Hematopoietic multipotent progenitor cell treated with erythropoietin and hydrocortisone succinate and interleukin-3 and kit ligand, for 15 days (in vitro differentiated cells): ENCODE measurements around the gene HDAC3.
A peak's percentile ranks its signal among the peaks of the same experiment; 100 is the strongest.
"Not testable (repeated sequence)": the region's sequence is repeated elsewhere in the genome, so short reads cannot be mapped to it uniquely, and the experiment has no call there.

Source experiments
- DNase-seq: peaks from one replicate; pipeline ENCODE4 v3.0.0-alpha.2; 2015; ENCODE audit warnings: low spot score

The HDAC3 gene

DNA sequence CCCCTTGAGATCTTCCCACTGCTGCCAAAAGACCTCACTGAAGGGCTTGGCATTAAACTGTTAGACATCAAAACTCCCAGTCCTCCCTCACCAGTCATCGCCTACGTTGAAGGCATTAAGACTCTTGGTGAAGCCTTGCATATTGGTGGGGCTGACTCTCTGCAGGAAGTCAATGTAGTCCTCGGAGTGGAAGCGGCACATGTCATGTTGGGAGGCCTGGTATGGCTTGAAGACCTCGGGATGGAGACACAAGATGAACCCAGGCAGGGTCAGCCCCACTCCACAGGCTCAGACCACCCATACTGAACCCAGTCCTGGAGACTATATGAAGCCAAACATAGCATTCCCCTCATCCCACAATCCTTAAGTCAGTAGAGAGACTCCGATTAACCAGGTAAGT lies 1.9 kb downstream of the HDAC3 start:
- DNase-seq: no peak

DNA sequence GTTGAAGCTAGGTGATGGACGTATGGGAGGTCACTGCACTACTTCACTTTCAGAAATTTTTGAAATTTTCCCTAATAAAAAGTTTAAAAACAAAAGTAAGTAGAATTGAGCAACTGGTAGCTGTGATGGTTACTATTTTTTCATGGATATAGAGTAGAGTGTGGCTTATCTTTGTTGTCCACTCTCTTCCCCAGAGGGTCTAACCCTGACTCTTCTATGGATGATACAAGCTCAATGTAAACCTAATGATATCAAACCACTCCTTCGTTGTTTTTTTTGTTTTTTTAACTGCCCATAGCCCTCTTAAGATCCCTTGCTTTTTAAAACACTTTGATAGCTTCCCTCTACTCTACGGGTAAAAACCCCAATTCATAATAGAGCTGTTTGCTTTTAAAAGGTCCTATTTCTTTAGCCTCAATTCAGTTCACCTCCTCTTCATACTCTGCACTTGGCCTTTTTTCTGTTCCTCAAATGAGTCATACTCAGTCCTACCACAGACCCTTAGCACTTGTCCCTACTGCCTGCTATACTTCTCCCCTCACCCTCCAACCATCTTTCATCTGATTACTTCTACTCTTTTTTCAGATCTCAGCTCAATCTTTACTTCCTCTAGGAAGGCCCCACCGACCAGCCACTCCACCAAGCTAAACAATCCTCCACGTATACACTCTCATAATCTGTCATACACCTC lies 2.6 kb downstream of the HDAC3 start:
- peak; percentile 43 for DNase-seq

DNA sequence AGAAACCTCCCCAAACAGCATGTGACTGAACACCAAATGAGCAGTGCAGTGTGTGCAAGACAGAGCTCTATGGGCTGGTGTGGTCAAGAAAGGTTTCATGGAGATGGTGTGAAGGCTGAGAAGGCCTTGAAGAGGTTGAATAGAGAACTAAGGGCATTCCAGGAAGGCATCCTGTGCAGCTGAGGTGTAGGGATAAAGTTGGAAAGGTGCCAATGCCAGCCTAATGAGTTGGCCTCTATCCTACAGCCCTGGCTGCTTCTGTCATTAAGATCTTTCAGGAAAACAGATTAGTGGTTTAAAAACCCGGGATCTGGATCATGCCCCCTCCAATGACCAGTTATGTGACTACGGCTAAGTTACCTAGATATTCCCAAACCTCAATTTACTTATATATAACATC lies 4.0 kb downstream of the HDAC3 start:
- DNase-seq: no peak

DNA sequence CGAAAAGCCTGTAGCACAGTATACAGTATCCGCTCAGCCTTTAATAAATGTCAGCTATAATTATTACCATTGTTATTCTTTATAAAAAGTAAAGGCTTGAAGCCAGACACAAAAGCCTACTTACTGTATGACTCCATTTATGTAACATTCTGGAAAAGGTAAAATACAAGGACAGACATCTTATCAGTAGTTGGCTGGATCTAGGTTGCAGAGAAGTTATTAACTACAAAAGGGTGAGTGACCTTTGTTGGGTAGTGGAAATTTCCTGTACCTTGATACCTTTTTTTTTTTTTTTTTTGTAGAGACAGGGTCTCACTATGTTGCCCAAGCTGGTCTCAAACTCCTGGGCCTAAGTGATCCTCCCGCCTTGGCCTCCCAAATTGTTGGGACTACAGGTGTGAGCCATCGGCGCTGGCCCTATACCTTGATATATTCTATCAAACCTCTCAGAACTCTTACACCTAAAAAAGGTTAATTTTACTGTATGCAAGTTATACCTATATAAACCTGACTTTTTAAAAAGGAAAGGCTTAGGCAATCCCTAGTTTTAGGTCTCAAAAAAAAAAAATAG lies 6.0 kb downstream of the HDAC3 start:
- no peak for DNase-seq

DNA sequence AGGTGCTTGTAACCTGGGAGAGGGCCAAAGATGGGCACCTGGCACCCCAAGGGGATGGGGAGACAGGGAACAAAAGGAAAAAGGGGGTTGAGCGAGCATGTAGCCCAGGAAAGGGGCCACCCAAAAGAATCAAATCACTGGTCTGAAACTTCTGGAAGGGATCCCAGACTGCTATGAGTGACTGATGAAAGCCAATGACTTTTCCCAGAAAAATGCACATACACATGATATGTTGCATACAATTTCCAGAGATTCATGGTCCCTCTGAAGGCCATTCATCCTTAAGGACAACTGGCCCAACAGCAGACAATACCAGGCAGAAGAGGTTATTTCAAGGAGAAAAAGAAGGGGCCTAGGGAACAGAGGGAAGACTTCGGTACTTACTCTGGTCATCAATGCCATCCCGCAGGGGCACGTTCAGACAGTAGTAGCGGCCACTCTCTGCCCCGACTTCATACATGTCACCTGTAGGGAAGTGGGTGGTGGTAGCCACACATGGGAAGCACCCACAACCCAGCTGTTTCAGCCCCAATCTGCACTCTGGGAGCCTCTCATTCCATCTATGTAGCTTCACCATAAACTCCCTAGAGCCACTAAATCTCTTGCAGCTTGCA lies 8.4 kb downstream of the HDAC3 start:
- DNase-seq: no peak

DNA sequence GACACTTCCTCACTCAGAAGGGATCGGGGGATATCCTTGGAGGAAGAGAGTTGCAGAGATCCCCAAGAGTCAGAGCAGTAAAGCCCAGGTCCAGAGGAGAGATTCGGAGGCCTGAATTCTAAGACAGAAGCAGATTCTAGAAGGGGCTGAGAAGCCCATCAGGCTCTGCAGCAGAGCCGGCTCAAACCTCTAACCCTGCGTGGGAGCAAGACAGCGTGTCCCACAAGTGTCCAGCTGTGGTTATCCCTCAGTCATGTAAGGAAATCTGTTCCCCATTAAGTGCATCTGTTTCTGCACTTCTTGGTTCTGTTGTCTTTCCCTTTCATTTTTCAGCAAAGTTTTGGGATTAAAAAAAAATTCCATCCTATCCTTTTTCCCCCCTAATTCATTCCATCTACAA lies 13.0 kb downstream of the HDAC3 start:
- DNase-seq: no peak

DNA sequence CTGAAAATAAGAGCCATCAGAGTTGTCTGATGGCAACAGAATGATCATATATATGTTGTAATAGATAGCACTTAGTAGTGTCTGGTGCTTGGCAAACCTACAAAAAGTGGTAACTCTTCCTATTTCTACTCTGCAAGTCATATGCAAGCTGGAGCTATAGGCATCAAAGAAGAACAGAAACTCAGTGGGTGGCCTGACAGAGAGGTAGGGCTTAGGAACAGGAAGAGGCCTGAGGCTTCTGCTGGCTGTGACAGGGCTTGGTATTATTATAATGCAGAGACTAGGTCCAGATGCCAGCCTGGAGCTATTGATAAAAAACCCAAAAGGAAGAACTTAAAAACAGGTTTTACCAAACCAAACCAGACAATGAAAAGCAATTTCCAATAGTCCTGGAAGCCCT lies 13.5 kb downstream of the HDAC3 start:
- DNase-seq: no peak

DNA sequence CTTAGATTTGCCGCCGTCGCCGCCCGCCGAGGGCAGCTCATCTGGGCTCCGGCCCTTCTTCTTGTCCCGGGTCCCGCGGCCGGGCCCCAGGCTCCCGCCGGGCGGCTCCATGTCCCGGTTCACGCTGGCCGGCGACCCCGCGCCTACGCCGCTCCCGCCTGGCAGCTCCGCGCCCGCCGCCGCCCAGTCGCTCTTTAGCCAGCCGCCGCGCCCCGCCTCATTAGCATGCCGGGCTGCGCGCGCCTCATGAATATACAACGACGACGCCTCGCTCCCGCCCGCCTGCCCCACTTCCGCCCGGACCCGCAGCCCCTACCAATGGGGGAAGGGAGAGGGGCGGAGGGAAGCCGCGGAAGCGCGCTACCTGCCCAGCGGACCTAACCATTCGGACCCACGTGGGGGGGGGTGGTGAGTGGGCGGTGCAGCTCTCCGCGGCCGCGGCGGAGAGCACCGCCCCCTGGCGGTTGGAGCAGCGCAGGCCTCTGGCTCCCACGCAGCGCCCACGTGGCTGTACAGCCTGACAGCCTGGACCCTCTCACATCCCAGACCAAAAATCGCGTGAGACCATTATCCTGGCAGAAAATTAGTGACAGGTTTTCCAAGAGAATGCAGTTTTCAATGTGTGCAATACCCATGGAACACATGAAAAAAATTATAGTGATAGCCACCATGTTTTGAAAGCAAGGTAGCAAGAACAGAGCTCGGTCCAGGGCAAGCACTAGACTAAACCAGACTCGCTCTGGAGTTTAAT lies 17.7 kb downstream of the HDAC3 start, which contains the start of gene DIAPH1:
Gene DIAPH1 (minus strand): TSS at position 197 of the 751 bp plus-strand sequence. CDS start 86 bp downstream, at position 111.
- DNase-seq: peak; percentile 96

DNA sequence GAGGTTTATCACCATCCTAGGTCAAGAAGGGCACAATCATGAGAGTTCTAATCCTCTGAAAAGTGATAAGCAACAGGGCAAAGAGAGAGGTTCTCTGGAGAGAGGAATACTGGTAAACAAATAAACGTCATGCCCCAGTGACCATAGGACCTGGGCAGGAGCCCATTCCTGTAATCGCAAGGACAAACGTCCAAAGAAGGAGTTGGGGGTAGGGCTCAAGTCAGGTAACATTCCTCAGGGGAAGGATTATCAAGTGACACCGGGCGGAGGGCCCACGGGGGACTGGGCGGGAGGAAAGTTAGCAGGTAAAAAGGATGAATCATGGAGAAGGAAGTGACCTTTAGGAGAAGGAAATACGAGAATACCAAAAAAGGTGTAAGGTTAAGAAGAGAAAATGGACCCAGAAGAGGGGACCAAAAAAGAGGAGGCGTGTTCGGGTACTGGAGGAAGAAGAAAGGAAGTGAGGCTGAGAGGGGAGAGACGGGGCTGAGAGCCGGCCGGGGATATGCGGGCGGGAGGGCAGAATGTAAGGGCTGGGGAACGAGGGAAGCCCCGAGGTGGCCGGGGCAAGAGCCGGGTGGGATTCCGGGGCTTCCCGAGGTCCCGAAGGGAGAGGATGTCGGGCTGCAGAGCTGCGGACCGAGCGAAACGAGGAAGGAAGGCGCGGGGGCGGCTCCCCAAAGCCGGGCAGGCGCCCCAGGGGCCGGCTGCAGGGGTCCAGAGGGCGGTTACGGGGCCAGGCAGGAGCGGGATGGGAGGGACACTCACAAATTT lies 18.4 kb downstream of the HDAC3 start:
- peak; percentile 35 for DNase-seq

DNA sequence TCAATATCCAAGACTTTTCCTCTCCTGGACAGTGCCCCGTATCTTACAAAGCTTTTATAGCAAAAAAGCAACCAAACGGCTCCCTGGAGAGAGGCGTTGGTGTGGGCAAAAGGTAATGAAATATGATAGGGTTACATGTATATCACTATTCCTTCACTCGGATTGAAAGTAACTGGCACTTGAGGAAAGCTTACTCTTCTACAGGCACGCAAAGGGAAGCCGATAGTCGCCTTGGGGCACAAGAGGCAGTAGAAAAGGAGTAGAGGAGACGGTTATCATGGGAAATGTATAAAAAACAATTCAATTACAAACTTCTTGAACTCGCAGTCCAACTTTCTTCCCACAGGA lies 19.0 kb downstream of the HDAC3 start:
- DNase-seq: no peak

DNA sequence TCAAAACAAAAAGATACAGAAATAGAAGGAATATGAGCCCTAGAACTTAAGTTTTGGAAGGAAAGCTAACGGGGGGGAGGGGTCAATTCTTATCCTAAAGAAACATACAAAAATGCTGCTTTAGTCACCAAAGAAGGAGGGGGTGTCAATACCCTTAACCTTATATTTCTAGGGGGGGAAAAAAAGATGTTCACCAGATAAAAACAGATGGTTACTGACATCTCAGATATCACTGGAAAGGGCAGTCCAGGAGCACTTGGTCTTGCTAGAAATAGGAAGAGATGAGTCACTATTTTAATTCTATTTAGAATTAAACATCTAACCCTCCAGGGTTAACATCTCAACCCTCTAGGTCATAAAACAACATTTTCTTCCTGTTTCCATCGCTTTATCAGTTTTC lies 19.5 kb downstream of the HDAC3 start:
- DNase-seq: peak; percentile 40

DNA sequence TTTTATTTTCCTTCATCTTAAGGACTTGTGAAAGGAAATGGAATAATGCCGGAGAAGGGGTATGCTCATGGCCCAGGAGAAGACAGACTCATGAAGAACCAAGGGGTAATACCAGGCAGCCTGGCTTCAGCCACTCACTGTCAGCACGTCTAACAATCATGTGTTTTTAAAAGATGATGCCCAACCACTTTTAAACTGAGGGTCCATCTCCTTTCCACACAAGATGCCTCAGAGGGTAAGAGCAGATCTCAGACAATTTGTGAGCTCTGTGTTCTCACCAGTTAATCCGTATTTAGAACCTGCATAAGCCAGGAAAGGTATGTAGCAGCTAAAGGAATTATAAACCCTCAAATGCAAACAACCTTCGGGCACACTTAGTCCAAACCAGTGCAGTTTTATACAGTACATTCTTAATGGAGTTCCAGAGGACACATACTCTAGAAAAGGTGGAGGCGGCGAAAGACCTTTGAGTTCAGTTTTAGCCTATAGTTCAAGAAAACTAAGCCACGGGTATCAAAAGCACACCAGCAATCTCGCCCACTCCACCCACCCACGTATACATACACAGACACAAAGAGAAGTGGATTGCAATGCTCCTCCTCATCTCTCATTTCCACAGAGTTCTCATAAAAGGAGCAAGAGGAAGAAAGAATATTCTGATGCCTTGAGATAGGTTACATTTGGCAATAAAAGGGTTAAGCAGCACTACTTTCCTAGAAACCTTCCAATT lies 20.5 kb downstream of the HDAC3 start:
- no peak for DNase-seq

DNA sequence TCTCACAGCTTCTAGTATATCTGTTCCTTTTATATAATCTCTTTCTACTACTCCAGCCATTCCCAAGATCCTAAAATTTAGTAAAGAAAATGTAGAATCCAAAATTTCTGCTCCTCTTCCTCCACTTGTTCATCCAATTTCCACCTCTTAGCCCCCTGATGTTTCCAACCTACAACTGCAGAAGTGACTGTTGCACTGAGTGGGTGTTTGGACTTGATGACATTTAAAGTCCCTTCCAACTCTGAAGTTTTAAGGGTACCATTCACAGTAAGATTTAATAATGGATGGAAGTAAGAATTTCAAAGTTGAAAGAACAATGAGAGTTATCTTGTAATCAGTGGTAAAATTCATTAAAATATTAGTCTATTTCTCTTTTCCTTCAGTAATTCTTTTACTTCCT lies 23.3 kb downstream of the HDAC3 start:
- no peak for DNase-seq

DNA sequence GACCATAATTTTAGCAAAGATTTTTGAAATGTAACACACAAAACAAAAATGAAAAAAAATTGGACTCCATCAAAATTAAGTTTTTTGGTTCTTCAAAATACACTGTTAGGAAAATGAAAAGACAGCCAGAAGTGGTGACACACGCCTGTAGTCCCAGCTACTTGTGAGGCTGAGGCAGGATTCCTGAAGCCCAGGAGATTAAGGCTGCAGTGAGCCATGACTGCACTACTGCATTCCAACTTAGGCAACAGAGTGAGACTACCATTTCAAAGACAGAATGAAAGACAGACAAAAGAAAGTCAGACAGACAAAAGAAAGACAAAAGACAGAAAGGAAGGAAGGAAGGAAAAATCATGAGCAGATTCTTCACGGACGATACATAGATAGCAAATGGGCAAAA lies 25.4 kb downstream of the HDAC3 start:
- DNase-seq: no peak

DNA sequence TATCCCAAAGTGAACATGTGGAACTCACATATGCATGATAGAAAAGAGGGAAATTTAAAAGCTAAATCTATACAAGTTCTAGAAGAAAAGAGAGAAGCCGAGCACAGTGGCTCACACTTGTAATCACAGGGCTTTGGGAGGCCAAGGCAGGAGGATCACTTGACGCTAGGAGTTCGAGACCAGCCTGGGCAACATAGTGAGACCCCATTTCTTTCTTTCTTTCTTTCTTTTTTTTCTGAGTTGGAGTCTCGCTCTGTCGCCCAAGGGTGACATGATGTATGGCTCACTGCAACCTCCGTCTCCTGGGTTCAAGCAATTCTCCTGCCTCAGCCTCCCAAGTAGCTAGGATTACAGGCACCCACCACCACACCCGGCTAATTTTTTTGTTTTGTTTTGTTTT lies 26.7 kb downstream of the HDAC3 start:
- DNase-seq: not testable (repeated sequence)

DNA sequence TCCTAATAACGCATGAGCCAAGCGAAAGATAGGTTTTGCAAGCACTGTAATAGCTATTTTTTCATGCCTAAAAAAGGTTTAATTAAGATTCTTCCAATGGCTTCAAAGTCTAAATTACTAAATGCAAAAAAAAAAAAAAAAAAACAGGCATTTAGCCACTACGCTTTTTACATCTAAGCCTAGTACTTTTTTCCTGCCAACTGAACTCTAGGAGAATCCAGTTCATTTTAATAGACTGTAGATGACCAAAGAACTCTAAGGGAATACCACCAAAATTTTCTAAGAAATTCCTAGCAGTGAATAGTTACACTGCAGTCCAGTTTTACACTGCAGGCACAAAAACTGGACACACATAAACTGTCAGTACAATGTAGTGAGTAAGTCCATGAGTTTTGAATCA lies 27.6 kb downstream of the HDAC3 start:
- DNase-seq: no peak

DNA sequence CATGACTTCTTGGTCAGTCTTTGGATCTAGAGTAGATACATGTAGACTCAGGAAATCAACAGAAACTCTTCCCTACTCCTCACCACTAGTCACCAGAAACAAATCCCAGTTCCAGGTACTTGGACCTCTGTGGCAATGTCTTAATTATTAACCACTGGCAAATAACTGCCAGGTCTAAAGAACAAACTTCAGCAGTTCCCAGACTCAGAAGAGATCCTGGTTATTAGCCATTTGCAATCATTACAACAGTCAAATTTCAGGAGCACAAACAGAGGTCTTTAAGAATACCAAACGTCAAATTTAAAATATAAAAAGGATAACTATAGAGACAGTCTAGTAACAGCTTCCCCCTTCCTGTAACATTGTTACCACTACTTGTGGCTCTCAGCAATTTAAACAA lies 28.1 kb downstream of the HDAC3 start:
- DNase-seq: no peak

DNA sequence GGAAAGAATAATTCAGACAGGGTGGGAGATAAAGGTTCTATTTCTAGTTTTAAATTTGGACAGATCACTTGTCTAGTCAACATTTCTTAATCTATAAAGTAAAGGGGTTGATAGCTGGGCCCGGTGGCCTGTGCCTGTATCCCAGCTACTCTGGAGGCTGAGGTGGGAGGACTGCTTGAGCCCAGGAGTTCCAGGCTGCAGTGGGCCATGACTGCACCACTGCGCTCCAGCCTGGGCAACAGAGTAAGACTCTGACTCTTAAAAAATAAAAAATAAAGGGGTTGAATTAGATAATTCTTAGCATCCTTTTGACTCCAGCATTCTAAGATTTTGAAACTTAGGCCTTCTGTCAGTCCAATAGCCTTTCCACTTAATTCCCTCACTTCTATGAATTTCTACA lies 28.6 kb downstream of the HDAC3 start:
- DNase-seq: no peak

DNA sequence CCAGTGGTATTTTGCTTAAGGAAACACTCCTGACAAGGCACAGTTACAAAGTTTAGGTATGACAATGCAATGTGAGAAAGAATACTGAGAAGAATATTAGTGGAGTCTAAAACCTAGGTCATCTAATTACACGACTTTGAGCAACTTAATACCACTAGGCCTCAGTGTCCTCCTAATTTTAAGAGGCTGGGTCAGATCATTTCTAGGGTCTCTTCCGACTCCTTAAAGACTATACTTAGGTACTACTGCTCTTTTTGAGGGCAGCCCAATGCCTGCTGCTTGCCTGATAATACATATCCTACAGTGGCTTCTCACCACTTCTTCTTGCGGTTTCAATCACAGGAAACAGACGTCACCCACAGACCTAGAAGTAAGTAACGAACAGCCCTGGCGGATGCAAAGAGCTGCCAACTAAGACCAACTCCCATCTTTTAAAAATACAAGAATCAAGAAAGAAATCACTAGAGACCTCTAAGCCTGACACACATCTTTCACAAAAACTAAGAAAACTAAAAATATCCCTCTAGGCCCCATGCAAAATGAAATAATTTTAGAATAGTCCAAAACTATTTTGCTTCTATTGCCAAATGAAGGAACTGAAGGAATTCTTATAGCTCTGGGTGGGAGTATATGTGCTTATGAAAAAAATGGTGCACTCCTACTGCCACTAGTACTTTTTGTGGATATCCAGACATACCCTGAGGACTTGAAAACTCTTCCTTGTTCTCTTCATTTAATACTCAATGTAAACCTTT lies 30.9 kb downstream of the HDAC3 start:
- peak; percentile 50 for DNase-seq

DNA sequence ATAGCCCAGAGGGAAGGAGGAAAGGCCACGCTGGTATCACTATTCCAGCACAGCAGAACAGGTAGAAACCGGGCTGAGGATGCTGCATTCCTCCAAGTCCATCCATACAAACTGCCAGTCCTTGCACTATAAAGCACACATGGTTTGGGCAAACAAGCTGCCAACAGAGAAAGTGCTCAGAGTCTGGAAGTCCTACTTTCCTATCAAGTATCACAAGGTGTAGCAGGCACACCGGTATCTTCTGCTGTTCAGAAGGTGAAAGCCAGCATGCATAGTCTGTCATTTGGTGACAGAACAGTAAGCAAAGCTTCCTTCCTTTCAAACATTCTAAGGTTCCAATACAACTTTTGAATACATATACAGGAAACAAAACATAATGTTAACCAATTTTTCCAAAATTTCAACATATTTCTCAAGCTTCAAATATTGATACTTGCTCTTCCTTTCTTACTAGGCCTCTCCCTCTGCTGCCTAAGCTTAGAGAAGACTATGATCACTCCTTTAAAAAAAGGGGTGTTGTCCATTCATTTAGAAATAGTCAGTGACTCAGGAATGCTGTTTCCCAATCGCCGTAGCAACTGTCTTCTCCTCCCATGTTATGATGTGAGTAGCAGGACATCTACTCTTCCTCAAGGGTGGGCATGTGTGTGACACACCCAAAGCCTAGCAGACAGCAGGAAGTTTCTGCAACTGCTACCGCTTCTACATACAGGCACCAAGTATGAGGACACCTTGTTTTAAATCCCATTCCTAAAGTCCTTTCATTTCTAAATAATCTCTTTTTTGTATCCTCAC lies 32.5 kb downstream of the HDAC3 start:
- peak; percentile 53 for DNase-seq
